ENCODE measurements around the gene IL4R. TPM values are rescaled to one million over a fixed set of nuclear protein-coding genes. Genes with fewer than 3 reads are reported as not detected.

IL4R gene
- total RNA-seq, 2 donors from 2014 or later = 30.6 to 31.6 TPM

GRCh38 chr16:27325736-27326135 lies 12.0 kb downstream of the IL4R start:
- no peak for TF ChIP-seq CTCF (conservative IDR thresholded peaks at IDR 0.05)
- peaks cover 3% of the 10 kb centered on the region for H3K9me3 Mint-ChIP-seq
- Histone ChIP-seq H3K4me1 (ENCODE audit: control insufficient read depth, insufficient read depth, low read length) (peaks cover 15% of the 10 kb centered on the region), H3K9me3 (ENCODE audit: control insufficient read depth, low read length) (peaks cover 5% of the 10 kb centered on the region), H3K36me3 (ENCODE audit: control insufficient read depth, insufficient read depth, low read length) (no peaks in the 10 kb centered on the region), H3K9ac (ENCODE audit: extremely low read depth, low read length, poor library complexity, severe bottlenecking) (no peak overlapping the region), H3K4me3 (ENCODE audit: low read length) (no peak overlapping the region), H3K27ac (ENCODE audit: low read depth, low read length) (no peak overlapping the region), H3K27me3 (ENCODE audit: control insufficient read depth, insufficient read depth, low read length, poor library complexity, severe bottlenecking) (no peaks in the 10 kb centered on the region)
- peaks cover 11% of the 10 kb centered on the region for H3K36me3 Mint-ChIP-seq (ENCODE audit: low read depth)
- no peak overlapping the region for H3K4me3 Mint-ChIP-seq
- peak overlapping the region; percentile 85 for H3K27ac Mint-ChIP-seq
- H3K4me1 Mint-ChIP-seq = peaks cover 46% of the 10 kb centered on the region
- WGBS, 2 experiments (ENCODE audit: insufficient coverage in 1 of 2, insufficient read length in 1 of 2) = 82 to 87% methylated on average over 7 to 8 of the region's 8 CpGs
- H3K27me3 Mint-ChIP-seq (ENCODE audit: insufficient read depth) = no peaks in the 10 kb centered on the region
- peak; percentile 64 for DNase-seq

GRCh38 chr16:27326251-27326650 lies 12.5 kb downstream of the IL4R start:
- peak overlapping the region; percentile 85 for H3K27ac Mint-ChIP-seq
- peaks cover 3% of the 10 kb centered on the region for H3K9me3 Mint-ChIP-seq
- no peaks in the 10 kb centered on the region for H3K27me3 ChIP-seq (ENCODE audit: control insufficient read depth, insufficient read depth, low read length, poor library complexity, severe bottlenecking)
- peaks cover 15% of the 10 kb centered on the region for H3K4me1 ChIP-seq (ENCODE audit: control insufficient read depth, insufficient read depth, low read length)
- no peak overlapping the region for H3K27ac ChIP-seq (ENCODE audit: low read depth, low read length)
- no peak overlapping the region for H3K9ac ChIP-seq (ENCODE audit: extremely low read depth, low read length, poor library complexity, severe bottlenecking)
- no peak overlapping the region for H3K4me3 ChIP-seq (ENCODE audit: low read length)
- H3K27me3 Mint-ChIP-seq (ENCODE audit: insufficient read depth) = no peaks in the 10 kb centered on the region
- DNase-seq = no peak
- TF ChIP-seq CTCF (conservative IDR thresholded peaks at IDR 0.05) = no peak
- peaks cover 49% of the 10 kb centered on the region for H3K4me1 Mint-ChIP-seq
- no peak overlapping the region for H3K4me3 Mint-ChIP-seq
- peaks cover 5% of the 10 kb centered on the region for H3K9me3 ChIP-seq (ENCODE audit: control insufficient read depth, low read length)
- H3K36me3 ChIP-seq (ENCODE audit: control insufficient read depth, insufficient read depth, low read length) = no peaks in the 10 kb centered on the region
- peaks cover 11% of the 10 kb centered on the region for H3K36me3 Mint-ChIP-seq (ENCODE audit: low read depth)
- WGBS, 2 experiments (ENCODE audit: insufficient coverage in 1 of 2, insufficient read length in 1 of 2) = 90 to 97% methylated on average over 6 of the region's 6 CpGs

- no peaks in the 10 kb centered on the region for H3K27me3 Mint-ChIP-seq (ENCODE audit: insufficient read depth)
- peaks cover 14% of the 10 kb centered on the region for H3K36me3 Mint-ChIP-seq (ENCODE audit: low read depth)
- Histone ChIP-seq H3K9me3 (ENCODE audit: control insufficient read depth, low read length) (peaks cover 5% of the 10 kb centered on the region), H3K27me3 (ENCODE audit: control insufficient read depth, insufficient read depth, low read length, poor library complexity, severe bottlenecking) (no peaks in the 10 kb centered on the region), H3K9ac (ENCODE audit: extremely low read depth, low read length, poor library complexity, severe bottlenecking) (no peak overlapping the region), H3K36me3 (ENCODE audit: control insufficient read depth, insufficient read depth, low read length) (no peaks in the 10 kb centered on the region), H3K27ac (ENCODE audit: low read depth, low read length) (peak overlapping the region; percentile 32), H3K4me1 (ENCODE audit: control insufficient read depth, insufficient read depth, low read length) (peaks cover 15% of the 10 kb centered on the region), H3K4me3 (ENCODE audit: low read length) (no peak overlapping the region)
- 22 to 25% methylated on average over 6 to 19 of the region's 19 CpGs for WGBS, 2 experiments (ENCODE audit: insufficient coverage in 1 of 2, insufficient read length in 1 of 2)
- peaks cover 49% of the 10 kb centered on the region for H3K4me1 Mint-ChIP-seq
- TF ChIP-seq CTCF (conservative IDR thresholded peaks at IDR 0.05) = no peak
- H3K27ac Mint-ChIP-seq = peak overlapping the region; percentile 85
- peak; percentile 99 for DNase-seq
- peak overlapping the region; percentile 19 for H3K4me3 Mint-ChIP-seq
- H3K9me3 Mint-ChIP-seq = peaks cover 3% of the 10 kb centered on the region
Measured at GRCh38 chr16:27326738-27327585, 13.2 kb downstream of the IL4R start.

Data from endodermal cell (in vitro differentiated cells).